Ascending aorta (tissue), 2 donors: Measurements from ENCODE around the gene NOL9. TPM values are rescaled to one million over a fixed set of nuclear protein-coding genes. Genes with fewer than 3 reads are reported as not detected.

Experiments used
- DNase-seq, 2 donors: peaks; one replicate each; pipeline ENCODE4 v3.0.0-alpha.2; 2019; ENCODE audit warnings: low spot score in 2 of 2
- H3K27ac ChIP-seq, 2 donors: fragments of 200-600 bp; sonication (generic); one replicate each; pipeline ENCODE4 v1.5.1; 2016 to 2017; ENCODE audit warnings: mild to moderate bottlenecking in 1 of 2
- H3K27me3 ChIP-seq: fragments of 200-600 bp; sonication (generic); one replicate; pipeline ENCODE4 v1.5.1; 2017
- H3K36me3 ChIP-seq, 2 donors: fragments of 200-600 bp; sonication (generic); one replicate each; pipeline ENCODE4 v1.5.1; 2016
- H3K4me1 ChIP-seq, 2 donors: fragments of 200-600 bp; sonication (generic); one replicate each; pipeline ENCODE4 v1.5.1; 2016 to 2017; ENCODE audit warnings: mild to moderate bottlenecking in 1 of 2
- H3K4me3 ChIP-seq, 2 donors: fragments of 200-600 bp; sonication (generic); one replicate each; pipeline ENCODE4 v1.5.1; 2016 to 2017; ENCODE audit warnings: mild to moderate bottlenecking in 1 of 2
- H3K9me3 ChIP-seq, 2 donors: fragments of 200-600 bp; sonication (generic); one replicate each; pipeline ENCODE4 v1.5.1; 2016
- intact Hi-C: fragments of 100-400 bp; cut with DNase I; formaldehyde crosslinking; loops from one replicate; pipeline ENCODE4 v1.15.1; 2023
- total RNA-seq: library from RNA; depleted of rRNA; stranded (reverse); fragments of >200 nt; gene quantifications from one replicate; pipeline ENCODE4 v1.1.0, GENCODE V29; 2016
- TF ChIP-seq, protein P1 (sequence below), 3 experiments: fragments of 200-600 bp in 2 of 3; fragments of 450-650 bp in 1 of 3; sonication (generic) in 2 of 3; IDR thresholded peaks; one replicate each; pipeline ENCODE4 v1.5.1; 2016 to 2019; ENCODE audit warnings: antibody characterized with exemption in 3 of 3, mild to moderate bottlenecking in 1 of 3, moderate library complexity in 1 of 3

Gene NOL9
- total RNA-seq, 1 donor from 2014 or later: 31.0 TPM

DNA sequence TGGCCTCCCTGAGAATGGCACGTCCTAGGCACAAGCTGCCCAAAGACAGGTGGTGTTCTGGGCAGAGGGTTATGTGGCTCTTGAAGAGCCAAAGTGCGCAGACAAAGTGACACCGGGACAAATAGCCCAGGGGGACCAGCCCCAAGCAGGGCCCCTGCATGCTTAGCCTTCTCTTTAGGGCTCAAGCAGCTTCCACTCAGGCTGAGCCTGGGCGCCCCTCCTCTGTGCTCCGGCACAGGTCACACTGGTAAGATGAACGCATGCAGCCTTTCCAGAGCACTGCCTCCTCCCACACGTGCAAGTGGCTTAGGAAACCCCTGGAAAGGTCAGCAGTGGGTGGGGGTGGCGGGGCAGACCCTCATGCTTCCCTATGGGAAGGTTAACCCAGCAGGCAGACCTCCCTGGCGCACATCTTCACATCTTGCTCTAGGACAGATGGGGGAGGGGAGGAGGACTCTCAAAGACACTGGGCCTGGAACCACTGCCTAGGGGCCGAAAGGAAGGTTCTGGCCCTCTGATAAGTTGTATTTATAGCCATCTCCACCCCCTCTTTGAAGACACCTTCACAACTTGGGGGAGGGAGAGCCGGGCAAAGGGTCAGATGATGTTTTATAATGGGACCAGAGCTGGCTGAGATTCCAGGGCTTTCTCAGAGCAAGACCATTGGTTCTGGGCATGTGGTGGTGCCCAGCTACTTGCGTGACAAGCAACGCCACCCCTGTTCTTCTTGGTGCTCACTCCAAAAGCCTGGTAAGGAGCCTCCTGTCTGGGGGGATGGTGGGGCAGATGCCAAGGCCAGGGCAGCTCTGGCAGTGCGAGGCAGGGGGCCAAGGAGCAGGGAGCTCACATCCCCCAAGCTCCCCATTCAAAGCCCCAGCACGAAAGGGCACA lies 42.8 kb upstream of the NOL9 start:
- H3K9me3 ChIP-seq: no peaks in the 10 kb centered on the region
- H3K27me3 ChIP-seq: no peaks in the 10 kb centered on the region
- H3K4me3 ChIP-seq: peak overlapping the region; percentile 10 to 95
- peaks cover 30 to 55% of the 10 kb centered on the region in 2 donors for H3K4me1 ChIP-seq
- no peak for DNase-seq
- intact Hi-C loops: no loop called here
- TF ChIP-seq, protein P1, sequence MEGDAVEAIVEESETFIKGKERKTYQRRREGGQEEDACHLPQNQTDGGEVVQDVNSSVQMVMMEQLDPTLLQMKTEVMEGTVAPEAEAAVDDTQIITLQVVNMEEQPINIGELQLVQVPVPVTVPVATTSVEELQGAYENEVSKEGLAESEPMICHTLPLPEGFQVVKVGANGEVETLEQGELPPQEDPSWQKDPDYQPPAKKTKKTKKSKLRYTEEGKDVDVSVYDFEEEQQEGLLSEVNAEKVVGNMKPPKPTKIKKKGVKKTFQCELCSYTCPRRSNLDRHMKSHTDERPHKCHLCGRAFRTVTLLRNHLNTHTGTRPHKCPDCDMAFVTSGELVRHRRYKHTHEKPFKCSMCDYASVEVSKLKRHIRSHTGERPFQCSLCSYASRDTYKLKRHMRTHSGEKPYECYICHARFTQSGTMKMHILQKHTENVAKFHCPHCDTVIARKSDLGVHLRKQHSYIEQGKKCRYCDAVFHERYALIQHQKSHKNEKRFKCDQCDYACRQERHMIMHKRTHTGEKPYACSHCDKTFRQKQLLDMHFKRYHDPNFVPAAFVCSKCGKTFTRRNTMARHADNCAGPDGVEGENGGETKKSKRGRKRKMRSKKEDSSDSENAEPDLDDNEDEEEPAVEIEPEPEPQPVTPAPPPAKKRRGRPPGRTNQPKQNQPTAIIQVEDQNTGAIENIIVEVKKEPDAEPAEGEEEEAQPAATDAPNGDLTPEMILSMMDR (IDR thresholded peaks at IDR 0.05): no peak
- H3K27ac ChIP-seq: peak overlapping the region; percentile 98 to 99
- H3K36me3 ChIP-seq: peaks cover 66 to 76% of the 10 kb centered on the region in 2 donors

DNA sequence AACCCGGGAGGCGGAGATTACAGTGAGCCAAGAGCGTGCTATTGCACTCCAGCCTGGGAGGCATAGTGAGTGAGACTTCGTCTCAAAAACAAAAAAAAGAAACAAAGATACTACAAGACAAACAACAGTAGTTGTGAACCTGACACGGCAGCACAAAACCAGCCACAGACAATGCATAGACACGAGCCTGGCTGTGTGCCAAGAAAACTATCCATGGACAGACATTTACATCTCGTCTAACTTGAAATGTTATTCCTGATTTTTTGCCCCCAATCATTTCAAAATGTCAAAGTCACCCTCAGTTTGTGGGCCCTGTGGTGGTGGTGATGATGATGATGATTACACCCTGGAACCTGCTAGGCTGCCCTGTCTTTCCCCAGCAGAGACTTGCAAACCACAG lies 42.0 kb upstream of the NOL9 start:
- no peak for DNase-seq
- Histone ChIP-seq H3K4me1 (peaks cover 35 to 63% of the 10 kb centered on the region in 2 donors), H3K9me3 (no peaks in the 10 kb centered on the region), H3K27ac (peak overlapping the region in 1 of 2 donors; percentile 98), H3K4me3 (peak overlapping the region; percentile 10 to 95), H3K36me3 (peaks cover 66 to 81% of the 10 kb centered on the region in 2 donors), H3K27me3 (no peaks in the 10 kb centered on the region)
- intact Hi-C loops: no loop called here
- TF ChIP-seq, protein P1 (IDR thresholded peaks at IDR 0.05): no peak

DNA sequence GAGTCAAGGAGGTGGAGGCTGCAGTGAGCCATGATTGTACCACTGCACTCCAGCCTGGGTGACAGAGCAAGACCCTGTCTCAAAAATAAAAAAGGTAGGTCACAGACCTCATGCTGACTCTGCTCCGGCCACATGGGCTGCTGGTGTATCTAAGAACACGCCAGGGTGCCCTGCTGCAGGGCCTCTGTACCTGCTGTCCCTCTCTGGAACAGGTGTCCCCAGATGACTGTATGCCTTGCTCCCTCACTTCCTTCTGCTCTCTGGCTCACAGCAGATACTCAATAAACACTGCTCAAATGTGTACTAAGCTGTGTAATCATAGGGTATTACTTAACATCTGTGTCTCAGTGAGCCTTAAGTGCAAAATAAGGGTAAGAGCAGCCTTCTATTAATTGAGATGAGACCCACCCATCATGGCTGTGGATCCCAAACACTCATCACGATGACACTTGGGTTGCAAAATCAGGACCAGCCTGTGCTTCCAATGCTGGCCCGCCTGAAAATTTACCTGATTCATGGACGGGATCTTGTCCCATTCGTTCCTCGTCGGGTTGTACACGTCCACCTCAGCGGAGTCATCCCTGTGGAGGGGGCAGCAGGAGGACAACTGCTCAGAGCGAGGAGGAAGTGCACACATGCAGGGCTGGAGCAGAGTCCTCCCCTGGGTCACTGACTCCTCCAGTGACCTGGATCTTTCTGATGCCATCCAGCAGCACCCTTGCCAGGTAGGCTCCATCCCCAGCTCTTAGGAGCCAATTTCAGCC lies 40.8 kb upstream of the NOL9 start:
- intact Hi-C loops: loop anchor here (5.0 kb wide), 1 partner anchor 43 kb away; the partner anchor contains the start of gene NOL9
- Histone ChIP-seq H3K27ac (peak overlapping the region; percentile 12 to 25), H3K9me3 (no peaks in the 10 kb centered on the region), H3K36me3 (peaks cover 70 to 85% of the 10 kb centered on the region in 2 donors), H3K4me1 (peaks cover 30 to 73% of the 10 kb centered on the region in 2 donors), H3K4me3 (no peak overlapping the region), H3K27me3 (no peaks in the 10 kb centered on the region)
- TF ChIP-seq, protein P1 (IDR thresholded peaks at IDR 0.05): no peak
- no peak for DNase-seq

DNA sequence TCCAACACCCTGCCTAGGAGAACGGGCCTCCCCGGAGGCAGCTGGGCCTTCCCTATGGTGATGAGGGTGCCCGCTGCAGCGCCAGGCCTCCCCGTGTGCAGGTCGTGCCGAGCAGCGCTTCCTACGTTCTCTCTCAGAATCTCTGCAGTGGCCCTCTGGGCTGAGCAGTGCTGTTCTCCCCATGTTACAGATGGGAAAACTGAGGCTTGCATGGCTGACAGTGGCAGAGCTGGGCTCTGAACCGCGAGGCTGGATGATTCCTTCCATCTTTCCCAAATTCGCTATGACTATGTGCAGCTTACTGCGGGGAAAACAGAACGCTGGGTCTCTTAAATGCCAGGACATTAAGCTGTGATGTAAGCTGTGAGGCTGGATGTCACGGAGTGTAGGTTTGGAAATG lies 39.5 kb upstream of the NOL9 start:
- H3K4me3 ChIP-seq: no peak overlapping the region
- H3K36me3 ChIP-seq: peaks cover 75 to 89% of the 10 kb centered on the region in 2 donors
- H3K9me3 ChIP-seq: no peaks in the 10 kb centered on the region
- TF ChIP-seq, protein P1 (IDR thresholded peaks at IDR 0.05): no peak
- H3K27me3 ChIP-seq: no peaks in the 10 kb centered on the region
- no peak for DNase-seq
- H3K4me1 ChIP-seq: peaks cover 23 to 71% of the 10 kb centered on the region in 2 donors
- H3K27ac ChIP-seq: peak overlapping the region; percentile 22 to 86
- intact Hi-C loops: loop anchor here (5.0 kb wide), 1 partner anchor 42 kb away; the partner anchor contains the start of gene NOL9

DNA sequence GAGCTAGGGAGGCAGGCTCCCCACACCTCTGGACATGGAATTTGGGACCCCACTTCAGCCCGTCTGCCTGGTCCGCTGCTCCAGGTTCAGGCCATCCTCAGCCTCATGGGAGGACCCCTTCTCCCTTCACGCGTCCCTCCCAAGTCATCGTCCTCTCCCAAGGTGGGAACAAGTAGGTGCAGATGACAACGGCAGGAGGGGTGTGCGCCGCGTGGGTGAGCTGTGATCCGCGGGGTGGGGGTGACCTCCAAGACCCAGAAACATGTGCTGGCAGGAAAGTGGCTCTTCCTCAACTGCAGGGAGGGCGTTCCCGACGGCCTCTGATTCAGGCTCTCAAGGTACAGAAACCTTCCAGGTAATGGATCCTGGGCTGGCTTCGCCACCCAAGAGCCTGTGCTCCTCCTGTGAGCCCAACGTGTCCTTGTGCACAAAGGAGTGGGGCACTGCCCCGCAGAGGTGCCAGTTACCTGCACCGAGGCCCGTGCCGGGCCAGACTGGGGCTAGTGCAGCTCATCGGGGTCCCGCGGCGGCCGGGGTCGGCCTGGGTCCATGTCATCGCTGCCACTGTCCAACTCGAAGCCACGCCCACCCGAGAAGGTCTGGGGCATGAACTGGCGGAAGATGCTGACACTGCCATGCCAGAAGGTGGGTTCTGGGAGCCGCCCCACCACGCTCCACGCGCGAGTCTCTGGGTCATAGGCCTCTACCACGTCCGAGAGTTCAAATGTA lies 38.7 kb upstream of the NOL9 start:
- H3K9me3 ChIP-seq: no peaks in the 10 kb centered on the region
- peaks cover 18 to 64% of the 10 kb centered on the region in 2 donors for H3K4me1 ChIP-seq
- H3K27me3 ChIP-seq: no peaks in the 10 kb centered on the region
- H3K4me3 ChIP-seq: no peak overlapping the region
- peaks cover 75 to 87% of the 10 kb centered on the region in 2 donors for H3K36me3 ChIP-seq
- H3K27ac ChIP-seq: peak overlapping the region; percentile 82 to 86
- DNase-seq: no peak
- TF ChIP-seq, protein P1 (IDR thresholded peaks at IDR 0.05): no peak
- intact Hi-C loops: loop anchor here (5.0 kb wide), 1 partner anchor 41 kb away; the partner anchor contains the start of gene NOL9
